Stimulated activated CD4-positive, alpha-beta T cell treated with anti-CD3 and anti-CD28 coated beads, Interleukin-2, amount 100 ng/mL, for 24 hours (primary cell): ENCODE results near the gene LRRN2.
"Not testable (repeated sequence)": the region's sequence is repeated elsewhere in the genome, so short reads cannot be mapped to it uniquely, and the experiment has no call there.

Experiments
- DNase-seq, 2 donors: peaks; one replicate each; pipeline ENCODE4 v3.0.0-alpha.2; 2020

LRRN2 gene

DNA sequence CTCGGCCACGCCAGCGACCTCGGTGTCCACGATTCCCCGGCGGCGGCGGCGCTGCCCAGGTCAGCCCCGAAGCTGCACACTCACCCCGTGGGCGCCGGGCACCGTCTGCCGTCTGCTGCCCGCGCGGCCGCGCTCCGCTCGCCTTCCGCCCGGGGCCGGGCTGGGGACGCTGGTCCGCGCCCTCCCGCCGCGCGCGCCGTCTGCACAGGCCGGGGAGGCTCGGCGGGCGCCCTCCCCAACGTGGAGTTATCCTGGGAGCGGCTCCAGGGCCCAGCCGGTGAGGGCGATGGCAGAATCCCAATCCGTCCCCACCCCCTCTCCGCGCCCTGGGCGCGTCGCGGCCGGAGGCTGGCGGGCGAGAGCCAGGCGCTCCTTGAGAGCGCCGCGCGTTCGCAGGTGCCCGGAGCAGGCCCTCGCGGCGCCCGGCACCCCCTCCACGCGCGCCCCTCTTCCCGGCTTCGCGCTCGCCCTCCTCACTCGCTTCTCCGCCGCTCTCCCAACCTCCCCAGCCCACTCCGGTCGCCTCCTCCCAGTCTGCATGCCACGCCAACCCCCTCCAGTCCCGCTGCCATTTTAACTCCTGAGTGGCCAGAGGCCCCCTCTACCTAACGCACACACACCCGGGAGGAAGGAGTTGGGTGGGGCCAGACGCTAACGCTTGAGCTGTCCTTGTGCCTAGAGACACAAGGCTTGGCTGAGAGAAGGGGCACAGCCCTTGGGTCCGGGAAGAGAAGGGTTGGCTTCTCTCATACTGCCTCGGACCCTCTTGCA is at the start of gene LRRN2:
TSS of gene LRRN2 (minus strand) at position 503 of the 771 bp plus-strand sequence. CDS start 65,746 bp downstream, outside the sequence.
- DNase-seq: no peak

DNA sequence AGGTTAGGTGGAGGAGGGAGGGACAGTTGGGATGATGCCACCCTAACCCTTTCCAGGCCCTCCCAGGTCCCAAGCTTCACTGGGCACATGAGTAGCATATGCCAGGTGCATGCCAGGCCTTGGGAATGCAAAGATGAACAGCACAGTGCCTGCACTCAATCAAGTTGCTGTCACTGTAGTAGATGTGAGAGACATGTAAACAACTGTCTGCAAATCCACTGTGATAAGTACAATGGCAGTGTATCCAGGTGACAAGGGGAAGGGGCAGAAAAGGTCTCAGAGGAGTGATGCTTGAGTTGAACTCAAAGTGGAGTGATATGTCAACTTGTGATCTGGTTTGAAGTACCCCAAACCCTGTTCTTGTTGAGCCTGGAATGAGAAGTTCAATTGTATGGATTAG is 49.5 kb upstream of the LRRN2 start:
- no peak for DNase-seq

DNA sequence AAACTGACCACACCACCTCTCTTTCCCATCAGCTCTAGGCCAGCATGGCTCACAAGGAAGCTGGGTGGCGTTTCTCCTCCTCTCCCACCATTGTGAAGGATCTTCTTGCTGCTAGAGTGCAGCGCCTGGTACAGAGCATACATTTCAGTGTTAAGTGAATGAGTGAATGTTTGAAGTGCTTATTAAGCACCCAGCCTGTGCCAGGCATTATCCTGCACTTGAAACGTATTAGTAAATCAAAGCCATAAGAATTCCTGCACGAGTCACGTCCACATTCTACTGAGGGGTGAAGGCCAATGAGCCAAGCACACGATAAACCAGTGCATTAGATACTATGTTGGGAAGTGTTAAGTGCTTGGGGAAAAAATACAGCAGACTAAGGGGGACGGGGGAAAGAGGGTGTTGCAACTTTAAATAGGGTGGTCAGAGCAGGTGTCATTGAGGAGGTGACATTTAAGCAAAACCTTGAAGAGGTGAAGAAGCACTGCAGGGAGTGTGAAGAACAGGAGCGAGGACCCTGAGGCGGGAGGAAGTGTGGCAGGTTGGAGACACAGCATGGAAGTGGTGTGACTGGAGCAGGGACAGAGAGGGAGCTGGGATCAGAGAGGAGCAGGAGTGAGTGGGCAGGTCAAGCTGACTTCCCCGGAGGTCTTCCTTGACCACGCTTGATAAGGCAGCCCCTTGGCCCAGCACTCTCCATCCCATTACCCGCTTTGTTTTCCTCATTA is 48.5 kb upstream of the LRRN2 start:
- no peak for DNase-seq

DNA sequence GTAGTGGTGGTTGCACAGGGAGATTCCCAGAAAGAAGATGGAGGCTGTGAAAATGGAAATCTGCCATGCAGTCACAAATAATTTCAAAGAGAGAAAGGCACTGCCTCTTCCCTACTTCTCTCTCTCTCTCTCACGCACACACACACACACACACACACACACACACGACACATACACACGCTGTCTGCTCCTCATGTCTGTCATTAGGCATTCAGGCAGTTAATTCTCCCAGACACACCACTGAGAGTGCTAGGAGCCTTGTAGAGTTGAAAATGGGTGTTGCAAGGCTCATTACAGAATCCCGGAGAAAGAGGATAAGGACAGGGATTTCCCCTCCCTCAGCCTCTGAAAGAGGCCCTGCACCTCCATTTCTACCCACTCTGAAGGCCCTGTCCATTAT is 47.8 kb upstream of the LRRN2 start:
- DNase-seq: no peak

DNA sequence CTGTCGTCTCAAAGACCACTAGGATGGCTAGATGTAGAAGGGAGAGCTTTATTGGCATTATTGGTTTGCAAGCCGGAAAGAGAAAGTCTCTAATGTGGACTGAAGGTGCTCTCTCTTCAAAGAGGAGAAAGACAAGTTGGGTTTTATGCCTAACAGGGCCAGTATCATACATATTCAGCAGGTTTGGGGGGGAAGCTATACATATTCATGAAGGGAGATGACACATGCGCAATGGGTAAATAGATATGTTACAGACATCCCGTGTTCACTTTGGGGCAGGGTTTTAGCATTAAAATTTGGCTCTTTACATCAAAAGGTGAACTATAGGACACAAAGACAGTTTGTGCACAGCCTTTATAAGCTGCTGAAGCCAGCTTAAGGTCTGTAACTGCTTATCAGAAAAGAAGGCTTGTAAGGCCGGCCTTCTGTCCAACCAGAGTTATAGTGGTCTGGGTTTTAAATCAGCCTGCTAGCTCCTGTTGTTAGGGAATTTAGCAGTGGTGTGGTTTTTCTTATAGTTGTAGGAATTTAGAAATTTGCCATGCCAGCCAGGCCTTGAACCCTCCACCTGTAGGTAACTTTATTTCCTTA is 46.5 kb upstream of the LRRN2 start:
- DNase-seq: no peak

DNA sequence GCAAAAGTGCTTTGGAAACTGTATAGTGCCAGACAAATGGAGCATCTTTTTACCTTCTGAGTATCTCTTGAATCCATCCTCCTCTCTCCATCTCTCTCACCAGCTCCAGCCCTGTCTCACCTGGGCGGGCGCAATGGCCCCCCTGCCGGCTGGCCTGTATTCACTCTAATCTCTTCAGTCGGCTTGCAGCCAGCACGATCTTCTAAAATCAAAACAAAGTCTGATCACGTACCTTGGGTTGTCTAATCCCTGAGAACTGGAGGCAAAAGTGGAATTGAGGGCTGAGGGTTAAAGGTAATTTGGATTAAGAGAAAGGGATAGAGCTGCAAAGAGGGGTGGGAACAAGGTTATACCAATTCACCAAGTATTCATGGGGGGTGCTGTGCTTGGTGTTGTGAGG is 46.0 kb upstream of the LRRN2 start:
- no peak for DNase-seq

DNA sequence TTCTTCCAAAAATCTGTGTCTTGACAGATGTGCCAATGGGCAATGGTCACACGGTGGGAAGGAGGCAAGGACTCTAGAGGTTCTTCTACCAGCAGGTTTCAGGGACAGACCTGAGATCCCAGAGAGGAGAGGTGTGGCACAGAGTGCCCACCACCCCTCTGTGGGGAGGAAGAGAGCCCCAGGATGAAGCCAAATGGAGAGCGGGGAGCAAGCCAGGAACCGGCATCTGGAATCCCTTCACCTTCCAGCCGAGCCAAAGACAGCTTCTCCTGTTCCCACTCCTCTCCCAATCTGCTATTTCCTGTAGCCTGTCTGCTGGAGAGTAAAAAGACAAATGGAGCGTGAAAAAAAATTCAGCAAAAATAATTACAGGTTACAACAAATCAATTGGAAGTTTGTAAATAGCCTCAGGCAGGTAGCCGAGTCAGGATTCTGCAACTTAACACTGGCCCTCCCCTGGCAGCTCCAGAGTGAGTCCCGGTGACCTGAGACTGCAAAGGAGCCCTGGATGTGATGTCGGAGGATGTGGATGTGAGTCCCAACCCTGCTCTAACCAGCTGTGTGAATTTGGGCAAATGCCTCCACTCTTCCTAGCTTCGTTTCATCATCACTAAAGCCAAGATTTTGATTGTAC is 45.4 kb upstream of the LRRN2 start:
- no peak for DNase-seq

DNA sequence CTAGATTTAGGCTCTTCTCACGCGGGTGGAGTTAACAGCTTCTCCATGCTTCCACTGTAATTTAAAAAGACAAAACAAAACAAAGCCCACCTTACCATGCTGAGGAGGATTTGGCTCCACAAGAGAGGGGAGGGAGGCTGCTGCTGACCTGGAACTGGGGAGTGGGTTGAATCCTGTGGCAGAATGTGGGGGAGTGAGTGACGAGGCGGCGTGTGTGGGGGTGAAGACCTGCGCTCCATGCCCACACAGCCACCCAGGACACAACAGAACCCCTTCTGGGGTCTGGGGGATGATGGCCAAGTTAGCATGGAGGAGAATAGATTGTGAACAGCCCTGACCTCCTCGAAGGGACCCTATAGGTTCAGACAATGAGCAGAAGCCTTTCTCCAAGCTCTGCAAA is 44.0 kb upstream of the LRRN2 start:
- DNase-seq: no peak

DNA sequence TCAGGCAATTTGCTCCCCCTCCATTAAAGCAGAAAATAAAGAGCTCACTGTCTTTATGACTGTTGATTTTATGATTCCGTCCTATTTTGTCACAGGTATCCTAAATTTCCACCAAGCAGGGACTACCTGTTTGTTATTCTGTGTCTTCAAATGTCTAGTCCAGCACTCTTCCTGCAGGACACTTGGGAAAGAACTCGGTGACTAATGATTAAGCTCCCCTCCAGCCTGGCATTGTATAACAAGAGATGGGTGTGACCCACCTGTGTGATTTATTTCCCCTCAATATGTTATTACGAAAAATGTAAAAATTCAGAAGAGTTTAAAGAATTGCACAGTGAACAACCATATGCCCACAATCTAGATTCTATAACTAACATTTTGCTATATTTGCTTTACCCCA is 42.9 kb upstream of the LRRN2 start:
- no peak for DNase-seq

DNA sequence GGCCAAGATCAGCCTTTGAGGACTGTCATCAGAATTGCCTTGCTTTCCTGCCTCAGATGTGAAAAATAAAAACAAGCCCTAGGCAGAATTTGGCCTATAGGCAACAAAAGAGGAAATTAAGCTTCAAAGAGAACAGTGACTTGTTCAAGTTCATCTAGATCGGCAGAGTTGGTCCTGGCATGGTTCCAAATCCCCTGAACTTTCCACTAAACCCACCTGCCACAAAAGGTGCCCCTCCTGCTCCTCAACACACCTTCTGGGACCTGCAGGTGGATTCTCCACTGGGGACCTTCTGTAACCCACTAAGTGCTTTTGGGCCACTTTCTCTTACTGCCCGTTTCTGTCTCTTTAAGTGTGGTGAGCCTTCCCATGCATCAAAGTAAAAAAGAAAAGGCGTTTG is 42.5 kb upstream of the LRRN2 start:
- no peak for DNase-seq

DNA sequence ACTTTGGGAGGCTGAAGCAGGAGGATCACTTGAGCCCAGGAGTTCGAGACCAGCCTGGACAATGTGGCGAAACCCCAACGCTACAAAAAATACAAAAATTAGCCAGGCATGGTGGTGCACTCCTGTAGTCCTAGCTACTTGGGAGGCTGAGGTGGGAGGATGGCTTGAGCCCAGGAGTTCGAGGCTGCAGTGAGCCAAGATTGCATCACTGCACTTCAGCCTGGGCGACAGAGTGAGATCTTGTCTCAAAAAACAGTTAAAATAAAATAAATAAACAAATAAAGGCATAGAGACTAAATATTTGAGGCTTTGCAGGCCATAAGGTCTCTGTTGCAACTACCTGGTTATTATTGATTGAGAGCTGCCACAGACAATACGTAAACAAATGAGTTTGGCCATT is 41.9 kb upstream of the LRRN2 start:
- not testable (repeated sequence) for DNase-seq

DNA sequence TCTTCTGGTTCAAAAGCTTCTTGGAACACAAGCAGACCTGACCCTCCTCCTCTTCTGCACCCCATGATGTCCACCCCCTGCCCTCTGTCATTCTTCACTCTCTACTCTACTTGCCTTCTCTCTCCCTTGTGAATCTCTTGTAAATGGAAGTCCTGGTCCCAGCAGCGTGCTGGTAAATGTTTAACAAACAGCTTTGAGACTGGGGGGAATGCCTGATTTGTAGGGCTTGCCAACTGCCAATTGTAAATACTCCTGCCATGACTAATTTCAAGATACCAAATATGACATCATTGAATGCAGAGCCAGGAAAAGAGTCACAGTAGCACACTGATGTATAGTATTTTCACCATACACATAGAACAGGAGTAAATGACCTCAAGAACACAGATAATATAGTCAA is 40.9 kb upstream of the LRRN2 start:
- DNase-seq: no peak

DNA sequence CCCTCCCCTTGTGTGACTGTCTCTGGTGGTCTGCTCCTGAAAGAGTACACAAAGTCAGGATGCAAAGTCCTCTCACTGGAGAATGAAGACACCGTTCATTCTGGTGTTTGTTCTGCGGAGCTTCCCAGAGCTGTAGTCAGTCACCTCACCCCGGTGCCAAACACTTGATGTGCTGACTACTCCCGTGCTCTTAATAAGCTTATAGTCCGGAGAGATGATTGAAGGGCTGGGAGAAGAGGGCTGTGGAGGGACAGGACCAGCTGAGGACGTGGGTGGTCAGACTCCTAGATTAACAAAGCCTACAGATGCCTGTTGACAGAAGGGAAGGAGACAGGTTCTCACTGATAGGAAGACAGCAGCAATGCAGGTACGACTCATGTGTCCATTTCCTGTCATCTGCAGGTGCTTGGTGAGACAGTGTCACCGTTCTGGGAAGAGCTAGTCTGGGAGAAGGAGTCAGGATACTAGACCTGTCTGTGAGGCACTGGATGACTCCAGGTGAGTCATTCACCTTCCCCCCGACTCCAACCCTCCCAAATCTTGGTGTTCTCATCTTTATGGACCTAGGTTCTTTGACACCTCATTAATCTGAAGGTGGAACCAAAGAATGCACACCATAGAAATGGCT is 40.4 kb upstream of the LRRN2 start:
- DNase-seq: no peak

DNA sequence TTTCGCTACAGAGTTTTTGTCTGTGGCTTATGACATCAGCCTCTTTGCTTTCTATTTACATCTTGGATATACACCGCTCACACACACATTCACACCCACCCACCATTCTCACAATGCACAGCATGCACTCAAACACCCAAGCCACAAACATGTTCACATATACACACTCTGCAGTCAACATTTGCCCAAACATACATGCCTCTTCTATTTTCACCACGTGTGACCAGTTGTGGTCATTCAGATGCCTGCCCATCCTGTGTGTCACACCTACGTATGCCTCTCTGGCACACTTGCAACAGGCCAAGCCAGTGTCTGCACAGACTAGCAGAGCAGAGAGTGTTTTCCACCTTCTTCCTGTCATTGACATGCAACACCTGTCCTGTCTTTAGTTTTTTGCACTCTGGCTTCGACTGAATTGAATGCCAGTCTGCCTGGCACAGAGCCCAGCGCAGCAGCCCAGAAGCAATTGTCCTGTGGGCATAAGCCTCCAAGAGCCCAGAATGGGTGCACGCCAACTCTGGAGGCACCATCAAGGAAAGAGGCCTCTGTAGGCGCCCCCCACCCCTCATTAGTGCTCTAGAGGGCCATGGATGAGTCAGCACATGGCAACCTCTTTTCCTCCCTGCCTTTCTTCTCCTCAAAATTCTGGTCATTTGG is 37.7 kb upstream of the LRRN2 start:
- DNase-seq: no peak

DNA sequence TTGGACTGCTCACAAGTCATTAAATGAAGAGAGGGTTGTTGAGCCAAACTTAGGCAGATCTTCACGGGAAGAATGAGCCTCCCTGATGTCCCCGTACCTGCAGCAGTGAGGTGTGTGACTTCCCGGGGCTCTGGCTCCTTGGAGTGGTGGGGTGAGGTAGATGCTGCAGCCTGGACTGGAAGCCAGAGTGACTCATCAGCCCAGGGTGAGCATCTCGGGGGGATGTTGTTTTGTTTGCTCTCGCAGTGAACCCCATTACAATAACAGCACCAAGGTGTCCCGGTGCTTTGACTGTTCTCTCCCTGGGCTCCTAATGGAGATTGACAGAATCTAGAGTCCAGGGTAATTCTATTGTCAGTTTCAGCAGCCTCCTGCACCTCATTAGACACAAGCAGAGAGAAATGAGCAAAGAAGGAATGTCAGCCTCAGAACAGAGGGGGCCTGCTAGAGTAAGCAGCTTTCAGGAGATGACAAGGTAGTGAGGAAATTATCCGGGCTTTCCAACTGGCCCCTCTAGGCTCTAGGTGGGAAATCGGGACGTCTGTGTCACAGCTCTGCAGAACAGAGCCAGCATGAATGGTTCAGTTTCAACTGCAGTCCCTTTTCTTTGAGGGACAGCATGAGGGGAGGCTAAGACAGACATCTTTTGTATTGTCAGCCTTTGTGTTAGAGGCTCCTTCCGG is 36.0 kb upstream of the LRRN2 start:
- no peak for DNase-seq

DNA sequence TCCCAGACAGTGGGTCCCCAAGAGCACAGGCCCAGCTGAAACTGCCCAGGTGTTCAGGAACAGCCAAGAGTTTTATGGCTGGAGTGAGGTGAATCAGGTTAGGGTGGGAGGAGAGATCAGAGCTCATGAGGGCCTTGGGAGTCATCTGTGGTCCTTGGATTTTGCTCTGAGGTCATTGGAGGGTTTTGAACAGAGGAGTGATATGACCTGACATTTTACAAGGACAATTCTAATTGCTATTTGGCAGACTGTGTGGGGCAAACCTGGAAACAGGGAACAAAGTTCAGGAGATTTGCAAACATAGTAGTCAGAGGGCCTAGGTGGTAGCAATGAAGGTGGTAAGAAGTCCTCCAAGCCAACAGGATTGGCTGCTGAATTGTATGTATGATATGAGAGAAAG is 31.1 kb upstream of the LRRN2 start:
- no peak for DNase-seq

DNA sequence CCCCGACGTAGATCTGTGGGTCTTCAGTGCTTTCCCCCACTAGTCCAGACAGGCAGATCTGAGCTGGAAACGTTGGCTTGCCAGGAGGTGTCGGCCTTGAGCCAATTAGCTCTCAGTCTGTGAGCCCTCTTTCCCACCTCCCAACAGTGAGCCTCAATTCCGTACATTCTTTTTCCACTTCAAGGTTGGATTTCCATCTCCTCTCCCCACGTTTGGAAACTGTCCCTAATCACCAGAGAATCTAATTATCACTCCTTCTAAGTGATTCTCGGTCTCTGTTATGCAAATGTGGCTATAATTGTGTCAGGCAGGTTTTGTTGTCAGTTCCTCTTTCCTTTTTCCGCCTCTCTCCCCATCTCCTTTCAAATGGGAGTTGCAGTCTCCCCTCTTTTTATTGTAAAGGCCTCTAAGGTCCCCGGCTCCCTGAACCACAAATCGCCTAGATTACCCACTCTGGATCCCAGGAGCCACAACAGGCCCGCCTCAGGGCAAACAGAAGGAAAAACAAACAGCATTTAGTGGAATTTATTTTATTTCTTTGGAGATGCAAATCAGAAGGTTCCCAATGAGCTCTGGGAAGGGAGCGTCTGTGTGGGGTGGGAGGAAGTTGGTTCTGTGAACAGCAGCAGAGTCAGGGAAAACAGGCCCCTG is 29.4 kb upstream of the LRRN2 start:
- DNase-seq: no peak

DNA sequence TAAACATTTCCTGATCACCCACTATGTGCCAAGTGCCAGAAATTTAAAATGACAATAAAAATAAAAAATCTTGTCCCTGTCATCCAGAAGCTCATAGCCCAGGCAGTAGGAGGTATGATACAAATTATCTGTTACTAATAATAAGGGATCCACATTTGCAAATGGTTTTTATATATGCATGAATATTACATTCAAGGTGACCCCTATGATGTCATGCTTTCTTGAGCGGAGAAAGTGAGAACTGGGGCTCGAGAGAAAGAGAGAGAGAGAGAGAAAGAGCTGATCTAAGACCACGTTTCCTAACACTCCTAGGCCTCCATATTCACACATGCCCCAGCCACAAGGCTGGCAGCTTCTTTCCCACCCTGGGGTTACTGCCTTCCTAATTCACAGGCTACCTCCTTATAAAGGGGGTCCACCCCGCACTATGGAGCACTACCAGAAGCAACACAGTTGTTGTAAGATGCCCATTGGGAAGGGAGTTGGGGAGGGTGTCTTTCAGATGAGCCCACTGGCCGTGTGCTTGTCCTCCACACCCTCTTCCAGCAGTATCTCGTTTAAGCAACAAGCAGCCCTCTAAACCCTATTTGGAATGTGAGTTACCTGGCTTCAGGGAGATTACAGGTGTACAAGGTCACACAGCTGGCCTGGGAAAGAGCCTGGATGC is 28.8 kb upstream of the LRRN2 start:
- DNase-seq: no peak

DNA sequence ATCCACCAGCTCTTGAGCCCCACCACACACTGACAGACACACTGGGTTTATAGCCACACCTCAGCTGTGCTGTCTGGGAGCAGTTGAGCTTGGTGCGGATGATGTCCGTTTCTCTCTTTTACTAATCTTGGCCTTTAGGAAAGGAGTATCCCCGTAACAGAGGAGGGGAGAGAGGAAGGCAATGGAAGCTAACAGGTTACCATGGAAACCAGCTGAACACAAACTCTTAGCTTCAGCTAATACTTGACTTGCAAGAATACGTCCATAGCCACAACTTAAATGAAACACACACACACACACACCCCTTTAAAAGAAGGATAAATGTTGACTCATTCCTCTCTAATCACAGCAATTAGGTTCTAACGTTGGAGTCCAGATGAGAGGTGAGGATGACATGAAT is 28.0 kb upstream of the LRRN2 start:
- DNase-seq: no peak

DNA sequence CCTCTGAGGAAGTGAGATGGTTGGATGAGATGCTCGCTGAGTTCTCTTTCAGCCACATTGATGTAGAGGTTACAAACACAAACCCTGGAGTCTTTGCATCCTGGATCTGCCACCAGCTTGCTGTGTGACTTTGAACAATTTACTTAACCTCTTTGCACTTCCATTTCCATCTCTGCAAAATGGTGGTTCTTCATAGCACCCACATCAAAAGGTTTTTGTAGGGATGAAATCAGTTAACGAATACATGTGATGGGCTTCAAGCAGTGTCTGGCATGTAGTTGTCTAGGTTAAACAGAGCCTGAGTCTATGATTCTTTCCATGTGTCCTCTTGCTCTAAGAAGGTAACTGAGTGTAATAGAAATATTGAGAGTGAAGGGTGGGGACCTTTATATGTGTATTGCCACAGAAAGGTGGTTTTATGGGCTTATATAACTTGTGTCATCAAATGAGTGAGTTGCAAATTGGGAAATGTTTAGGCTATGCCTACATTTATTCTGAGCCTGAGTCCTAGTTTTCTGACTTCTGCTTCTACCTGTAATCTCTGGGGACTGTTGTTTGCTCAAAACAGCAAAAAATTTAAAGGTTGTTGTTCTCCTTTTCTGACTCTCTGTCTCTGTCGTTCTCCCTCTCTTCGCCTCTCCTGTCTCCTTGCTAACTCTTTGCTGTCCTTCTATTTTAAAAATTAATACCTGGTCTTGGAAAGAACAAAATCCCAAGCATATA is 27.3 kb upstream of the LRRN2 start:
- no peak for DNase-seq
